SK-N-SH (cell line): ENCODE results near the gene SPECC1L. TPM values are rescaled to one million over a fixed set of nuclear protein-coding genes. Genes with fewer than 3 reads are reported as not detected.

Source experiments
- CTCF ChIA-PET: fragments of 300-600, 350-600 bp; formaldehyde crosslinking; extraction: SDS; loops from one replicate; lab custom pipeline; 2021; lab: Yijun Ruan, JAX
- POLR2A ChIA-PET: fragments of 350-600 bp; sonication (Branson Sonifier 250); formaldehyde crosslinking; extraction: SDS; loops from one replicate; lab custom pipeline; 2020; ENCODE audit warnings: antibody characterized with exemption, inconsistent platforms; lab: Yijun Ruan, JAX
- DNase-seq: peaks from one replicate; pipeline ENCODE4 v3.0.0; 2012
- H2AFZ ChIP-seq: fragments of 200-600 bp; sonication (generic); 2 replicates; pipeline ENCODE4 v1.8.1; 2016; ENCODE audit warnings: antibody characterized with exemption, mild to moderate bottlenecking, low read depth
- H3F3A ChIP-seq: fragments of 200-600 bp; sonication (generic); replicated peaks from 2 replicates; pipeline ENCODE3; 2016; ENCODE audit warnings: antibody characterized with exemption, mild to moderate bottlenecking; ENCODE audit not compliant: insufficient read depth
- H3K27ac ChIP-seq, 2 experiments: fragments of 200-500 bp in 1 of 2; fragments of 200-600 bp in 1 of 2; sonication (Bioruptor generic) in 1 of 2; sonication (generic), shearing (Covaris generic) in 1 of 2; 2 replicates each; pipeline versions ENCODE4 v1.5.1 to v1.6.1; 2014 to 2016; ENCODE audit warnings: low read depth in 2 of 2, inconsistent platforms in 1 of 2, low read length in 1 of 2, mild to moderate bottlenecking in 1 of 2, mixed read lengths in 1 of 2
- H3K27me3 ChIP-seq: fragments of 200-600 bp; sonication (generic), shearing (Covaris generic); 2 replicates; pipeline ENCODE4 v1.6.1; 2016; ENCODE audit warnings: mixed run types; ENCODE audit not compliant: insufficient read depth
- H3K36me3 ChIP-seq, 2 experiments: fragments of 200-500 bp in 1 of 2; fragments of 200-600 bp in 1 of 2; sonication (Bioruptor generic) in 1 of 2; sonication (generic) in 1 of 2; replicated peaks in 1 of 2; 2 replicates each; pipeline versions ENCODE3 to v1.5.1; 2014 to 2016; ENCODE audit warnings: low read length in 1 of 2, mild to moderate bottlenecking in 1 of 2; ENCODE audit not compliant: insufficient read depth in 2 of 2, control insufficient read depth in 1 of 2
- H3K4me1 ChIP-seq, 2 experiments: fragments of 200-500 bp in 1 of 2; fragments of 200-600 bp in 1 of 2; sonication (Bioruptor generic) in 1 of 2; sonication (generic), shearing (Covaris generic) in 1 of 2; 2 replicates each; pipeline versions ENCODE4 v1.5.1 to v1.6.1; 2014 to 2016; ENCODE audit warnings: low read depth in 1 of 2, low read length in 1 of 2, mixed run types in 1 of 2; ENCODE audit not compliant: insufficient read depth in 2 of 2, control insufficient read depth in 1 of 2
- H3K4me2 ChIP-seq: fragments of 200-600 bp; sonication (generic), shearing (Covaris generic); 2 replicates; pipeline ENCODE4 v1.6.1; 2017; ENCODE audit warnings: mixed run types
- H3K4me3 ChIP-seq, 2 experiments: fragments of 200-500 bp in 1 of 2; fragments of 200-600 bp in 1 of 2; sonication (Bioruptor generic) in 1 of 2; sonication (generic), shearing (Covaris generic) in 1 of 2; 2 replicates each; pipeline versions ENCODE4 v1.5.1 to v1.8.1; 2014 to 2016; ENCODE audit warnings: low read depth in 2 of 2, inconsistent platforms in 1 of 2, low read length in 1 of 2, mild to moderate bottlenecking in 1 of 2, mixed read lengths in 1 of 2, moderate library complexity in 1 of 2
- H3K79me2 ChIP-seq: fragments of 200-600 bp; sonication (generic); 2 replicates; pipeline ENCODE4 v1.8.1; 2017; ENCODE audit warnings: mild to moderate bottlenecking; ENCODE audit not compliant: insufficient read depth
- H3K9ac ChIP-seq: fragments of 200-600 bp; sonication (generic); 2 replicates; pipeline ENCODE4 v1.6.1; 2017; ENCODE audit warnings: mixed run types
- H3K9me2 ChIP-seq: fragments of 200-600 bp; sonication (generic); 2 replicates; pipeline ENCODE4 v1.6.1; 2017; ENCODE audit warnings: mixed run types
- H3K9me3 ChIP-seq: fragments of 200-600 bp; sonication (generic); 2 replicates; pipeline ENCODE4 v1.6.1; 2017; ENCODE audit warnings: mixed run types, mild to moderate bottlenecking, moderate library complexity
- H4K20me1 ChIP-seq: fragments of 200-600 bp; sonication (generic); 2 replicates; pipeline ENCODE4 v1.6.1; 2017; ENCODE audit warnings: mild to moderate bottlenecking, mixed run types; ENCODE audit not compliant: insufficient read depth
- CHD2 ChIP-seq: fragments of 150-350 bp; IDR thresholded peaks from 2 replicates; pipeline ENCODE4 v1.6.1; 2018; ENCODE audit warnings: low read length; ENCODE audit not compliant: partially characterized antibody
- CTCF ChIP-seq: fragments of 200-600 bp; sonication (generic); IDR thresholded peaks from 2 replicates; pipeline ENCODE4 v1.6.1; 2017; ENCODE audit warnings: antibody characterized with exemption, mild to moderate bottlenecking, moderate library complexity
- EP300 ChIP-seq, 2 experiments: IDR thresholded peaks; 2 replicates each; pipeline versions ENCODE4 v1.4.0 to v1.6.1; 2012; ENCODE audit warnings: borderline replicate concordance in 1 of 2, low read depth in 1 of 2, low read length in 1 of 2
- EZH2phosphoT487 ChIP-seq: fragments of 200-600 bp; sonication (generic); IDR thresholded peaks from 2 replicates; pipeline ENCODE4 v1.6.1; 2017; ENCODE audit warnings: low read depth, mixed run types, mild to moderate bottlenecking, antibody characterized with exemption, moderate library complexity, borderline replicate concordance
- GABPA ChIP-seq: IDR thresholded peaks from 2 replicates; pipeline ENCODE4 v1.4.0; 2012; ENCODE audit warnings: low read depth, mild to moderate bottlenecking
- MEF2A ChIP-seq: IDR thresholded peaks from 2 replicates; pipeline ENCODE4 v1.4.0; 2012; ENCODE audit warnings: low read depth, borderline replicate concordance
- NFIC ChIP-seq: IDR thresholded peaks from 2 replicates; pipeline ENCODE4 v1.4.0; 2012; ENCODE audit warnings: borderline replicate concordance
- RAD21 ChIP-seq: IDR thresholded peaks from 2 replicates; pipeline ENCODE4 v1.6.1; 2012; ENCODE audit warnings: mild to moderate bottlenecking, low read length
- RCOR1 ChIP-seq: fragments of 150-350 bp; IDR thresholded peaks from 2 replicates; pipeline ENCODE4 v1.6.1; 2017; ENCODE audit warnings: antibody characterized with exemption, low read length
- SMC3 ChIP-seq: IDR thresholded peaks from 2 replicates; pipeline ENCODE4 v1.6.1; 2012; ENCODE audit warnings: low read depth, low read length, improper control_type of control experiment
- TAF1 ChIP-seq: IDR thresholded peaks from 2 replicates; pipeline ENCODE4 v1.6.1; 2012; ENCODE audit warnings: low read depth, mild to moderate bottlenecking, low read length, moderate library complexity, borderline replicate concordance
- USF1 ChIP-seq: IDR thresholded peaks from 2 replicates; pipeline ENCODE4 v1.4.0; 2012; ENCODE audit warnings: low read depth, borderline replicate concordance
- WGBS: methylation state at CpG from one replicate; pipeline ENCODE4 v1.1.6; 2017; ENCODE audit warnings: low lambda C conversion rate; 5-methylcytosine and 5-hydroxymethylcytosine counted together
- polyA plus RNA-seq, 3 experiments: library from polyadenylated mRNA; depleted of rRNA; stranded (reverse); fragments of >200 nt; gene quantifications; 2 replicates each; pipeline ENCODE4 v1.2.3, GENCODE V29; 2012
- TF ChIP-seq, protein P1 (sequence below): IDR thresholded peaks from 2 replicates; pipeline ENCODE4 v1.4.0; 2012; ENCODE audit warnings: low read depth

The SPECC1L gene
- polyA plus RNA-seq, 1 of the 3 experiments (the other 2 are of a cell fraction): 22.9 TPM

GRCh38 chr22:24413736-24414385, 143.2 kb downstream of the SPECC1L start:
- Histone ChIP-seq H3K4me3 (no peak overlapping the region), H3K9ac (no peak overlapping the region), H3K27ac (peak overlapping the region in 1 of 2 experiments; percentile 97; a peak in 1 of 4 replicates), H3K9me2 (no peaks in the 10 kb centered on the region), H3K4me2 (no peak overlapping the region), H3K9me3 (no peaks in the 10 kb centered on the region), H3K4me1 (peaks cover 6 to 46% of the 10 kb centered on the region in 2 experiments; a peak in 2 of 4 replicates), H3K36me3 (peaks cover 13 to 56% of the 10 kb centered on the region in 2 experiments), H2AFZ (no peak overlapping the region), H3K79me2 (no peaks in the 10 kb centered on the region; the same call in 1 of the 2 replicates), H3F3A (no peaks in the 10 kb centered on the region), H4K20me1 (peaks cover 12% of the 10 kb centered on the region), H3K27me3 (no peaks in the 10 kb centered on the region)
- CTCF ChIA-PET: interaction anchor here (1.3 to 3.2 kb wide), 3 partner anchors 10 to 15 kb away, joined by 3 to 8 read pairs (median 4); no protein-coding TSS in a partner anchor
- TF ChIP-seq RCOR1 (no peak), EZH2phosphoT487 (no peak)
- POLR2A ChIA-PET: no interaction called here
- 93% methylated on average over 18 of the region's 18 CpGs for WGBS
- DNase-seq: peak; percentile 11

- Histone ChIP-seq H2AFZ (no peak overlapping the region), H3K4me3 (no peak overlapping the region), H3K79me2 (no peaks in the 10 kb centered on the region; the same call in 1 of the 2 replicates), H3K27me3 (no peaks in the 10 kb centered on the region), H4K20me1 (peaks cover 12% of the 10 kb centered on the region), H3K36me3 (peaks cover 13 to 56% of the 10 kb centered on the region in 2 experiments), H3F3A (peaks cover 4% of the 10 kb centered on the region), H3K9me2 (no peaks in the 10 kb centered on the region)
- WGBS: 95% methylated on average over 15 of the region's 21 CpGs
- TF ChIP-seq MEF2A (no peak), TAF1 (no peak), RCOR1 (no peak), CHD2 (no peak), NFIC (no peak), EP300 (IDR thresholded peaks at IDR 0.05; ENCODE audit: borderline replicate concordance in 1 of 2, low read depth in 1 of 2, low read length in 1 of 2) (no peak), RAD21 (no peak), USF1 (no peak), EZH2phosphoT487 (no peak), GABPA (no peak), CTCF (no peak), SMC3 (no peak)
- TF ChIP-seq, protein P1, sequence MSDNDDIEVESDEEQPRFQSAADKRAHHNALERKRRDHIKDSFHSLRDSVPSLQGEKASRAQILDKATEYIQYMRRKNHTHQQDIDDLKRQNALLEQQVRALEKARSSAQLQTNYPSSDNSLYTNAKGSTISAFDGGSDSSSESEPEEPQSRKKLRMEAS: no peak
- TF ChIP-seq, all 33 proteins: peak for 0
- peak overlapping the region in 1 of 2 experiments; percentile 97; a peak in 2 of 4 replicates for H3K27ac ChIP-seq
- H3K4me2 ChIP-seq: no peak overlapping the region
- ChIA-PET POLR2A (no interaction called here), CTCF (interaction anchor here (1.6 to 3.2 kb wide), 4 partner anchors 11 to 112 kb away, joined by 3 to 11 read pairs (median 8); no protein-coding TSS in a partner anchor)
- H3K9me3 ChIP-seq: no peaks in the 10 kb centered on the region
- peak; percentile 24 for DNase-seq
- no peak overlapping the region for H3K9ac ChIP-seq
- H3K4me1 ChIP-seq: peaks cover 6 to 52% of the 10 kb centered on the region in 2 experiments; a peak in 2 of 4 replicates
These were observed 143.9 kb downstream of the SPECC1L start for GRCh38 chr22:24414523-24414922.
